HEK293 (cell line): ENCODE data around the gene PURB.

ENCODE experiments used
- CTCF ChIA-PET: fragments of 350-600 bp; formaldehyde crosslinking; extraction: SDS; loops from one replicate; lab custom pipeline; 2021; ENCODE audit warnings: antibody characterized with exemption; lab: Yijun Ruan, JAX
- POLR2A ChIA-PET: fragments of 300-600 bp; formaldehyde crosslinking; extraction: SDS; loops from one replicate; lab custom pipeline; 2020; ENCODE audit warnings: antibody characterized with exemption, inconsistent platforms; lab: Yijun Ruan, JAX
- H3K27ac ChIP-seq: fragments of 200-500 bp; sonication (Bioruptor generic); 2 replicates; pipeline ENCODE4 v1.5.1; 2014; ENCODE audit warnings: low read depth, low read length, control low read depth, inconsistent platforms; ENCODE audit errors: extremely low read depth
- H3K36me3 ChIP-seq, 2 experiments: fragments of 200-500 bp in 1 of 2; sonication (Bioruptor generic) in 1 of 2; 1 replicate in 1 of 2; 2 replicates in 1 of 2; pipeline ENCODE4 v1.5.1; 2014 to 2017; ENCODE audit warnings: inconsistent platforms in 2 of 2, low read length in 2 of 2; ENCODE audit not compliant: control insufficient read depth in 2 of 2, insufficient read depth in 1 of 2
- H3K4me1 ChIP-seq: fragments of 200-500 bp; sonication (Bioruptor generic); 2 replicates; pipeline ENCODE4 v1.5.1; 2014; ENCODE audit warnings: mild to moderate bottlenecking, low read length, inconsistent platforms; ENCODE audit not compliant: control insufficient read depth, insufficient read depth
- H3K4me3 ChIP-seq: 2 replicates; pipeline ENCODE4 v1.5.1; 2011; ENCODE audit warnings: low read depth, mild to moderate bottlenecking, control low read depth, low read length, moderate library complexity
- H3K9me3 ChIP-seq: fragments of 200-500 bp; sonication (Bioruptor generic); 2 replicates; pipeline ENCODE4 v1.5.1; 2014; ENCODE audit warnings: low read depth, low read length, inconsistent platforms; ENCODE audit not compliant: control insufficient read depth, insufficient read depth
- ATF2 ChIP-seq: fragments of 450-650 bp; formaldehyde crosslinking; IDR thresholded peaks from 2 replicates; pipeline ENCODE4 v1.5.1; 2016; ENCODE audit warnings: missing biosample characterization, missing genetic modification characterization, low read depth
- GLI2 ChIP-seq: fragments of 450-650 bp; formaldehyde crosslinking; IDR thresholded peaks from 2 replicates; pipeline ENCODE4; 2017; ENCODE audit warnings: missing biosample characterization, missing genetic modification characterization, low read depth, borderline replicate concordance
- GLIS2 ChIP-seq: fragments of 450-650 bp; formaldehyde crosslinking; IDR thresholded peaks from 2 replicates; pipeline ENCODE4 v1.5.1; 2016; ENCODE audit warnings: missing biosample characterization, missing genetic modification characterization
- HOXC10 ChIP-seq: sonication (generic); formaldehyde crosslinking; IDR thresholded peaks from 2 replicates; pipeline ENCODE4 v1.8.1; 2023; ENCODE audit warnings: mild to moderate bottlenecking, missing genetic modification reagents
- MYNN ChIP-seq: fragments of 450-650 bp; formaldehyde crosslinking; IDR thresholded peaks from 2 replicates; pipeline ENCODE4 v1.5.1; 2016; ENCODE audit warnings: missing biosample characterization, missing genetic modification characterization, borderline replicate concordance
- OSR2 ChIP-seq: fragments of 450-650 bp; formaldehyde crosslinking; IDR thresholded peaks from 2 replicates; pipeline ENCODE4 v1.5.1; 2016; ENCODE audit warnings: missing biosample characterization, missing genetic modification characterization
- ZBTB20 ChIP-seq: fragments of 450-650 bp; formaldehyde crosslinking; IDR thresholded peaks from 2 replicates; pipeline ENCODE4 v1.5.1; 2016; ENCODE audit warnings: missing biosample characterization, missing genetic modification characterization
- ZNF114 ChIP-seq: fragments of 450-650 bp; formaldehyde crosslinking; IDR thresholded peaks from 2 replicates; pipeline ENCODE4 v1.5.0; 2017; ENCODE audit warnings: missing biosample characterization, missing genetic modification characterization
- ZNF133 ChIP-seq: fragments of 450-650 bp; formaldehyde crosslinking; IDR thresholded peaks from 2 replicates; pipeline ENCODE4 v1.5.1; 2016; ENCODE audit warnings: missing biosample characterization, missing genetic modification characterization
- ZNF148 ChIP-seq: fragments of 450-650 bp; formaldehyde crosslinking; IDR thresholded peaks from 2 replicates; pipeline ENCODE4 v1.5.0; 2017; ENCODE audit warnings: missing biosample characterization, missing genetic modification characterization, borderline replicate concordance
- ZNF157 ChIP-seq: fragments of 450-650 bp; formaldehyde crosslinking; IDR thresholded peaks from 2 replicates; pipeline ENCODE4 v1.5.1; 2016; ENCODE audit warnings: missing biosample characterization, missing genetic modification characterization
- ZNF211 ChIP-seq: fragments of 450-650 bp; formaldehyde crosslinking; IDR thresholded peaks from 2 replicates; pipeline ENCODE4 v1.5.1; 2016; ENCODE audit warnings: low read depth, missing biosample characterization, missing genetic modification characterization
- ZNF24 ChIP-seq: fragments of 450-650 bp; formaldehyde crosslinking; IDR thresholded peaks from 2 replicates; pipeline ENCODE4 v1.5.1; 2016; ENCODE audit warnings: missing biosample characterization, missing genetic modification characterization
- ZNF423 ChIP-seq: fragments of 450-650 bp; formaldehyde crosslinking; IDR thresholded peaks from 2 replicates; pipeline ENCODE4 v1.5.1; 2016; ENCODE audit warnings: missing biosample characterization, missing genetic modification characterization
- ZNF449 ChIP-seq: fragments of 450-650 bp; formaldehyde crosslinking; IDR thresholded peaks from 2 replicates; pipeline ENCODE4 v1.5.1; 2017; ENCODE audit warnings: missing biosample characterization, mild to moderate bottlenecking, missing genetic modification characterization, moderate library complexity
- ZNF473 ChIP-seq: fragments of 450-650 bp; formaldehyde crosslinking; IDR thresholded peaks from 2 replicates; pipeline ENCODE4 v1.5.1; 2017; ENCODE audit warnings: missing biosample characterization, missing genetic modification characterization
- ZNF521 ChIP-seq: fragments of 450-650 bp; formaldehyde crosslinking; IDR thresholded peaks from 2 replicates; pipeline ENCODE4 v1.5.1; 2017; ENCODE audit warnings: missing biosample characterization, mild to moderate bottlenecking, missing genetic modification characterization
- ZNF529 ChIP-seq: fragments of 450-650 bp; formaldehyde crosslinking; IDR thresholded peaks from 2 replicates; pipeline ENCODE4 v1.5.1; 2017; ENCODE audit warnings: missing genetic modification characterization, missing biosample characterization; ENCODE audit not compliant: insufficient replicate concordance
- ZNF544 ChIP-seq: fragments of 450-650 bp; formaldehyde crosslinking; IDR thresholded peaks from 2 replicates; pipeline ENCODE4 v1.5.0; 2017; ENCODE audit warnings: missing biosample characterization, missing genetic modification characterization
- ZNF548 ChIP-seq: fragments of 450-650 bp; formaldehyde crosslinking; IDR thresholded peaks from 2 replicates; pipeline ENCODE4 v1.5.1; 2016; ENCODE audit warnings: missing biosample characterization, missing genetic modification characterization
- ZNF560 ChIP-seq: fragments of 450-650 bp; formaldehyde crosslinking; IDR thresholded peaks from 2 replicates; pipeline ENCODE4 v1.5.1; 2017; ENCODE audit warnings: missing biosample characterization, missing genetic modification characterization, borderline replicate concordance
- ZNF664 ChIP-seq: fragments of 450-650 bp; formaldehyde crosslinking; IDR thresholded peaks from 2 replicates; pipeline ENCODE4 v1.5.1; 2016; ENCODE audit warnings: missing biosample characterization, missing genetic modification characterization
- ZNF692 ChIP-seq: fragments of 450-650 bp; formaldehyde crosslinking; IDR thresholded peaks from 2 replicates; pipeline ENCODE4 v1.5.1; 2016; ENCODE audit warnings: missing biosample characterization, missing genetic modification characterization
- ZNF704 ChIP-seq: fragments of 450-650 bp; formaldehyde crosslinking; IDR thresholded peaks from 2 replicates; pipeline ENCODE4 v1.5.1; 2016; ENCODE audit warnings: missing biosample characterization, missing genetic modification characterization
- ZNF785 ChIP-seq: fragments of 450-650 bp; formaldehyde crosslinking; IDR thresholded peaks from 2 replicates; pipeline ENCODE4 v1.5.1; 2016; ENCODE audit warnings: missing biosample characterization, missing genetic modification characterization
- ZSCAN30 ChIP-seq: fragments of 450-650 bp; IDR thresholded peaks from 2 replicates; pipeline ENCODE4 v1.5.1; 2018; ENCODE audit warnings: missing biosample characterization, mild to moderate bottlenecking, missing genetic modification characterization, moderate library complexity

PURB gene

GRCh38 chr7:44914992-44915607, 29.8 kb upstream of the PURB start:
- CTCF ChIA-PET: no interaction called here
- H3K27ac ChIP-seq: no peak overlapping the region
- no peaks in the 10 kb centered on the region for H3K36me3 ChIP-seq
- no peaks in the 10 kb centered on the region for H3K4me1 ChIP-seq
- H3K9me3 ChIP-seq: no peaks in the 10 kb centered on the region
- TF ChIP-seq HOXC10 (CRISPR knock-in tag) (no peak), ZNF560 (tag by site-specific recombination) (no peak), ZNF473 (tag by site-specific recombination) (no peak), ZNF785 (tag by site-specific recombination) (no peak), ZNF704 (tag by site-specific recombination) (no peak), ZBTB20 (tag by site-specific recombination) (no peak), ZNF449 (tag by site-specific recombination) (no peak), ATF2 (tag by site-specific recombination) (no peak), MYNN (tag by site-specific recombination) (no peak), ZNF24 (tag by site-specific recombination) (no peak), ZNF157 (no peak), ZNF529 (tag by site-specific recombination) (no peak), OSR2 (no peak), ZNF692 (tag by site-specific recombination) (no peak), ZNF521 (tag by site-specific recombination) (no peak), GLI2 (tag by site-specific recombination) (no peak), GLIS2 (tag by site-specific recombination) (no peak), ZNF423 (tag by site-specific recombination) (no peak), ZNF133 (tag by site-specific recombination) (no peak), ZSCAN30 (tag by site-specific recombination) (no peak)
- POLR2A ChIA-PET: no interaction called here
- H3K4me3 ChIP-seq: no peak overlapping the region

GRCh38 chr7:44912775-44913347, 27.5 kb upstream of the PURB start:
- H3K4me3 ChIP-seq: no peak overlapping the region
- no peaks in the 10 kb centered on the region for H3K4me1 ChIP-seq
- no peaks in the 10 kb centered on the region for H3K9me3 ChIP-seq
- no peak overlapping the region for H3K27ac ChIP-seq
- H3K36me3 ChIP-seq: no peaks in the 10 kb centered on the region
- ChIA-PET POLR2A (interaction anchor here (1.5 kb wide), 1 partner anchor 27 kb away, joined by 3 read pairs; the partner anchor contains the start of gene PURB), CTCF (interaction anchor here (0.6 to 1.4 kb wide), 4 partner anchors 10 to 941 kb away, joined by 3 to 4 read pairs (median 3); no protein-coding TSS in a partner anchor)
- TF ChIP-seq ZNF548 (tag by site-specific recombination) (no peak), ZNF148 (tag by site-specific recombination) (no peak), ZNF211 (no peak), ZNF664 (tag by site-specific recombination) (no peak), ZNF114 (tag by site-specific recombination) (no peak), ZNF544 (tag by site-specific recombination) (no peak), ZNF521 (tag by site-specific recombination) (no peak)
